Measurements from ENCODE around the gene DGKZ. TPM values are rescaled to one million over a fixed set of nuclear protein-coding genes. Genes with fewer than 3 reads are reported as not detected.

The DGKZ gene
- total and polyA plus RNA-seq, 2 of the 13 experiments (the other 11 are each of a cell fraction or from before 2014, with no cell fraction given): 15.8 to 20.7 TPM

DNA sequence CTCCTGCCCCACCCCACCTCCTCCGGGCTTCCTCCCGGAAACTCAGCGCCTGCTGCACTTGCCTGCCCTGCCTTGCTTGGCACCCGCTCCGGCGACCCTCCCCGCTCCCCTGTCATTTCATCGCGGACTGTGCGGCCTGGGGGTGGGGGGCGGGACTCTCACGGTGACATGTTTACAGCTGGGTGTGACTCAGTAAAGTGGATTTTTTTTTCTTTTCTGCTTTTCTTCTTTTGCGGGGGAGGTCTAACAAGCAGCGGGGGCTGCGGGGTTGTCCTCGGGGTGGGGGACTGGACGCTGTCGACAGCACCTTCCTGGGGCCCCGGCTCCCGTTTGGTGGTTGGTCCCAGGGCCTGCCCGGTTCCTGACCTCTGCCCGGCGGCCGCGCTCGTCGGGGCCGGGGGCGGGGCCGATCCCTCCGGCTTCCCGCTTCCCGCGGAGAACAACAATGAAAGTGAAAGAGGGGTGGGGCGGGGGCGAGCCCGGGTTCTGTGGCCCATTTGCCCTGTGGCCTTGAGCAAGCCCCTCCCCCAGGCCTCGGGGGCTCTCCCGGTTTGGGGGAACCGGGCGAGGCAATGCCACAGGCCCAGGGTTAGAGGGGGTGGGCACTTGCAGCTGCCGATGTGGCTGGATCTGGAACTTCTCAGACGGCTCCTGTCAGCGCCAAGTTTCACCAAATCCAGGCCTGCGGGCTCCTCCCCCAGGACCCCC is 33.2 kb downstream of the DGKZ start (continued):
- no peak for TF ChIP-seq ZNF318 (CRISPR knock-in tag; IDR thresholded peaks at IDR 0.05)
- TF ChIP-seq ZNF777 (CRISPR knock-in tag; IDR thresholded peaks at IDR 0.05): peak; percentile 92
- TF ChIP-seq ZMYM4 (CRISPR knock-in tag; IDR thresholded peaks at IDR 0.05): peak; percentile 53; the same call in 1 of the 2 replicates
- TF ChIP-seq, protein P1, sequence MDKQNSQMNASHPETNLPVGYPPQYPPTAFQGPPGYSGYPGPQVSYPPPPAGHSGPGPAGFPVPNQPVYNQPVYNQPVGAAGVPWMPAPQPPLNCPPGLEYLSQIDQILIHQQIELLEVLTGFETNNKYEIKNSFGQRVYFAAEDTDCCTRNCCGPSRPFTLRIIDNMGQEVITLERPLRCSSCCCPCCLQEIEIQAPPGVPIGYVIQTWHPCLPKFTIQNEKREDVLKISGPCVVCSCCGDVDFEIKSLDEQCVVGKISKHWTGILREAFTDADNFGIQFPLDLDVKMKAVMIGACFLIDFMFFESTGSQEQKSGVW (CRISPR knock-in tag; IDR thresholded peaks at IDR 0.05; ENCODE audit: borderline replicate concordance): no peak
- 0 out of 2 replicates have a peak, but pooled peaks have one; percentile 14 for TF ChIP-seq FOXK1 (CRISPR knock-in tag; IDR thresholded peaks at IDR 0.05; ENCODE audit: borderline replicate concordance, low read depth)
- TF ChIP-seq HNF4G (IDR thresholded peaks at IDR 0.05; ENCODE audit: borderline replicate concordance, low read depth, low read length): no peak
- no peak for TF ChIP-seq HNF4G (CRISPR knock-in tag; IDR thresholded peaks at IDR 0.05; ENCODE audit: borderline replicate concordance, low read depth)
- no peak for TF ChIP-seq ZBTB40 (IDR thresholded peaks at IDR 0.05)
- TF ChIP-seq ZBTB40 (CRISPR knock-in tag; IDR thresholded peaks at IDR 0.05): no peak
- TF ChIP-seq, protein P2, sequence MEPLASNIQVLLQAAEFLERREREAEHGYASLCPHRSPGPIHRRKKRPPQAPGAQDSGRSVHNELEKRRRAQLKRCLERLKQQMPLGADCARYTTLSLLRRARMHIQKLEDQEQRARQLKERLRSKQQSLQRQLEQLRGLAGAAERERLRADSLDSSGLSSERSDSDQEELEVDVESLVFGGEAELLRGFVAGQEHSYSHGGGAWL (CRISPR knock-in tag; IDR thresholded peaks at IDR 0.05): no peak

Data from HepG2 (cell line).